ENCODE measurements around the gene AOPEP. TPM values are rescaled to one million over a fixed set of nuclear protein-coding genes. Genes with fewer than 3 reads are reported as not detected.

Gene AOPEP
- total and polyA plus RNA-seq, 2 donors (not counting 3 experiments of a cell fraction or from before 2014, with no cell fraction given): 20.2 to 41.6 TPM

DNA sequence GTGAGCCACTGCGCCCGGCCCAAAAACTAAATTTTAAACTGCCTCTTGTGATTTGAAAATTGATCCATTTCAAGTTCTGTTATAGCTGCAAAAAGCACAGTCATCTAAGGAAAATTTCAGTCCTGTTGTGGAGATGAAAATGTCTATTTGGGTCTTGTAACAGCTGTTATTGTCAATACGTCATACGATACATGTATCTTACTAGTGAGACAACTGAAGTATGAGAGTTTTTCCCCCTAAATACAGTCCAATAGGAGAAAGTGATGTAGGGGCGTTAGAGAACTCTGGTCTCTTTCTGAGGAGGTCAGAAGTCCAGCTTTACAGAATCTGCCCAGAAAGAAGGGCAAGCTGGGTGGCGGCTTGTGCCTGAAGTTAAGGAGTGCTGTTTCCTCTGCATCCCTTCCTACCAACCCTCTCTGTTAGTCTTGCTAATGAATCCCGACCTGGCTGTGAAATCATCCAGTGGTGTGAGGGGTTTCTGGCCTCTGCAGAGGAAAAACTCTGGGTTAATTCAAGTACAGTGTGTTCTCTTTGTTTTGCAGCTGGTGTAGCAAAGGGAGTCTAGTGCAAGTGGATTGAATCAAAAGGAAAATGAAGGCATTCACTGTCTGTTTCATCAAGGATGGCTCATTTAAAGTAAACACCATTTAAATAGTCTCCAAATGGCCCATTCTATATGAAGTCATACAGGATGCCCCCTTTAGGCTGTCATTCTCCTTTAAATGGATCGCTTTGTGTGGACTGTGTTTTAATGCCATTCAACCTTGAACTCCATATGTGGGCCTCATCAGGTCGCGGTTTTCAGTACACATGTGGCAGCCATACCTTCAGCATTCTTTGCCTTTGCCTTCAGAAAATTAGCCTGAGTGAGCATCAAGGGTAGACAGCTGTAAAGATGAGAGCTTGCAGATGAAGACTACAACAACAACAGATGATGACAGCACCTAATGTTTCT, 59.0 kb downstream of the AOPEP start:
- no peak overlapping the region for H3K27ac ChIP-seq (ENCODE audit: insufficient read depth, low read depth, low read length)
- CTCF ChIA-PET: interaction anchor here (5.0 to 6.5 kb wide), 2 partner anchors 287 to 344 kb away, joined by 42 to 134 read pairs; no protein-coding TSS in a partner anchor
- H3K4me3 ChIP-seq (replicated peaks in 1 of 3; ENCODE audit: insufficient read depth in 1 of 3, low read depth in 1 of 3, low read length in 3 of 3): no peak overlapping the region
- H2AFZ ChIP-seq (ENCODE audit: low read depth, low read length): no peak overlapping the region
- POLR2A ChIA-PET: no interaction called here
- H3K79me2 ChIP-seq (ENCODE audit: control insufficient read depth, insufficient read depth, low read length): no peaks in the 10 kb centered on the region
- no peak for FAIRE-seq
- H3K27me3 ChIP-seq (ENCODE audit: control insufficient read depth in 2 of 2, insufficient read depth in 2 of 2, low read length in 2 of 2): no peaks in the 10 kb centered on the region
- no TSS peak for BruUV-seq (replicated peaks)
- no peak overlapping the region for H3K4me2 ChIP-seq (ENCODE audit: insufficient read depth, low read length)
- H3K36me3 ChIP-seq (ENCODE audit: control insufficient read depth in 2 of 2, extremely low read depth in 1 of 2, insufficient read depth in 2 of 2, low read length in 2 of 2): no peaks in the 10 kb centered on the region
- H3K9me1 ChIP-seq (replicated peaks; ENCODE audit: control insufficient read depth, extremely low read depth, insufficient read depth, low read length): no peaks in the 10 kb centered on the region
- intact Hi-C loops (cut with micrococcal nuclease): no loop called here
- H4K20me1 ChIP-seq (replicated peaks; ENCODE audit: control insufficient read depth, extremely low read depth, insufficient read depth, low read length): no peaks in the 10 kb centered on the region
- no peaks in the 10 kb centered on the region for H3K9me3 ChIP-seq (replicated peaks; ENCODE audit: control insufficient read depth, insufficient read depth, low read length)
- DNase-seq (ENCODE audit: low read depth, low spot score): no peak
- H3K4me1 ChIP-seq (ENCODE audit: control insufficient read depth, extremely low read depth, insufficient read depth, low read length): no peaks in the 10 kb centered on the region
- TF ChIP-seq, protein P1, sequence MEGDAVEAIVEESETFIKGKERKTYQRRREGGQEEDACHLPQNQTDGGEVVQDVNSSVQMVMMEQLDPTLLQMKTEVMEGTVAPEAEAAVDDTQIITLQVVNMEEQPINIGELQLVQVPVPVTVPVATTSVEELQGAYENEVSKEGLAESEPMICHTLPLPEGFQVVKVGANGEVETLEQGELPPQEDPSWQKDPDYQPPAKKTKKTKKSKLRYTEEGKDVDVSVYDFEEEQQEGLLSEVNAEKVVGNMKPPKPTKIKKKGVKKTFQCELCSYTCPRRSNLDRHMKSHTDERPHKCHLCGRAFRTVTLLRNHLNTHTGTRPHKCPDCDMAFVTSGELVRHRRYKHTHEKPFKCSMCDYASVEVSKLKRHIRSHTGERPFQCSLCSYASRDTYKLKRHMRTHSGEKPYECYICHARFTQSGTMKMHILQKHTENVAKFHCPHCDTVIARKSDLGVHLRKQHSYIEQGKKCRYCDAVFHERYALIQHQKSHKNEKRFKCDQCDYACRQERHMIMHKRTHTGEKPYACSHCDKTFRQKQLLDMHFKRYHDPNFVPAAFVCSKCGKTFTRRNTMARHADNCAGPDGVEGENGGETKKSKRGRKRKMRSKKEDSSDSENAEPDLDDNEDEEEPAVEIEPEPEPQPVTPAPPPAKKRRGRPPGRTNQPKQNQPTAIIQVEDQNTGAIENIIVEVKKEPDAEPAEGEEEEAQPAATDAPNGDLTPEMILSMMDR (IDR thresholded peaks at IDR 0.05; ENCODE audit: extremely low read depth in 1 of 2, insufficient read depth in 1 of 2, low read depth in 1 of 2, low read length in 2 of 2): no peak
- TF ChIP-seq POLR2AphosphoS5 (IDR thresholded peaks at IDR 0.05; ENCODE audit: insufficient read depth, low read depth, low read length): no peak
- no peak for TF ChIP-seq EZH2 (IDR thresholded peaks at IDR 0.05; ENCODE audit: borderline replicate concordance, low read depth, low read length, severe bottlenecking)
- TF ChIP-seq, protein P2, sequence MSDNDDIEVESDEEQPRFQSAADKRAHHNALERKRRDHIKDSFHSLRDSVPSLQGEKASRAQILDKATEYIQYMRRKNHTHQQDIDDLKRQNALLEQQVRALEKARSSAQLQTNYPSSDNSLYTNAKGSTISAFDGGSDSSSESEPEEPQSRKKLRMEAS (IDR thresholded peaks at IDR 0.05; ENCODE audit: insufficient read depth, insufficient read length): no peak
- dilution Hi-C loops (cut with MboI; ENCODE audit: extremely low pct_ligation_motif_present, low sequenced_read_pairs): no loop called here
- H3K9ac ChIP-seq (replicated peaks; ENCODE audit: extremely low read depth, insufficient read depth, low read length): no peak overlapping the region

Data from endothelial cell of umbilical vein (primary cell).